GM12864 (cell line): ENCODE measurements around the gene C3orf20.

ENCODE experiments used
- DNase-seq: peaks from one replicate; pipeline ENCODE4 v3.0.0-alpha.2; 2011; ENCODE audit warnings: low read depth
- H3K4me3 ChIP-seq: 2 replicates; pipeline ENCODE4 v1.5.1; 2011; ENCODE audit warnings: mild to moderate bottlenecking, low read depth, low read length, control low read depth
- TF ChIP-seq, protein P1 (sequence below): IDR thresholded peaks from 2 replicates; pipeline ENCODE4 v1.5.1; 2011; ENCODE audit warnings: low read depth, mild to moderate bottlenecking, moderate library complexity, low read length, control low read depth, inconsistent platforms; ENCODE audit errors: missing control alignments

C3orf20 gene

DNA sequence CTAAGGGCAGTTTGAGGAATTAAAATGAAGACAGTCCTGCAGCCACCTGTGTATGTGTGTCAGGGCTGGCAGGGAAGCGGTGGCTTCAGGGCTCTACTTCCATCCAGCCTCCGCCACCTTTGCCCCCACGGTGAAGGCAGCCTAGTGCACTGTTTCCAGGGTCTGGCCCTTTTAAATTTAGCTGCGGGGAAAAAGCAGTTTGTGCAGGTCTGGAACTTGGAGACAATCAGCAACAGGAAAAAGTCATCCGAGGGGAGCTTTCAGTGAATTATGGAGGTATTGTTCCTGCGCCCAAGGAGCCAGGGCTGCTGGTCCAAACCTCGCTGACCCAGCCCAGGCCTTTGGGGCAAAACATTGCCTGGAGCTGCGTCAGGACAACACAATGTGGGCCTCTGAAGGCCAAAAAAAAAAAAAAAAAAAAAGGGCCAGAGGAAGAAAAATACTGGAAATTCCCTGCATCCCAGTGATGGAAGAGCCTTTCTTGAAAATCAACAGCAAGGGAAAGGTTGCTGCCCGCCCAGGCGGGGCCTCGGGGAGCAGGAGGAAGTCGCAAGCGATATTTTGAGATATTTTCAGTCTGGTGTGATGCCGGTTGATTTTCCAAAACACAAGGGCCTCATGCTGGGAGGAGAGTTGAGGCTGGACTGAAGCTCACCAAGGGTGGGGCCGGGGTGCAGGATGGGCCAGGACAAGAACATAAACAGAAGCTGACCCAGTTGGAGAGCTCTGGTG lies 118.4 kb downstream of the C3orf20 start:
- DNase-seq = no peak
- TF ChIP-seq, protein P1, sequence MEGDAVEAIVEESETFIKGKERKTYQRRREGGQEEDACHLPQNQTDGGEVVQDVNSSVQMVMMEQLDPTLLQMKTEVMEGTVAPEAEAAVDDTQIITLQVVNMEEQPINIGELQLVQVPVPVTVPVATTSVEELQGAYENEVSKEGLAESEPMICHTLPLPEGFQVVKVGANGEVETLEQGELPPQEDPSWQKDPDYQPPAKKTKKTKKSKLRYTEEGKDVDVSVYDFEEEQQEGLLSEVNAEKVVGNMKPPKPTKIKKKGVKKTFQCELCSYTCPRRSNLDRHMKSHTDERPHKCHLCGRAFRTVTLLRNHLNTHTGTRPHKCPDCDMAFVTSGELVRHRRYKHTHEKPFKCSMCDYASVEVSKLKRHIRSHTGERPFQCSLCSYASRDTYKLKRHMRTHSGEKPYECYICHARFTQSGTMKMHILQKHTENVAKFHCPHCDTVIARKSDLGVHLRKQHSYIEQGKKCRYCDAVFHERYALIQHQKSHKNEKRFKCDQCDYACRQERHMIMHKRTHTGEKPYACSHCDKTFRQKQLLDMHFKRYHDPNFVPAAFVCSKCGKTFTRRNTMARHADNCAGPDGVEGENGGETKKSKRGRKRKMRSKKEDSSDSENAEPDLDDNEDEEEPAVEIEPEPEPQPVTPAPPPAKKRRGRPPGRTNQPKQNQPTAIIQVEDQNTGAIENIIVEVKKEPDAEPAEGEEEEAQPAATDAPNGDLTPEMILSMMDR = no peak
- no peak overlapping the region for H3K4me3 ChIP-seq

DNA sequence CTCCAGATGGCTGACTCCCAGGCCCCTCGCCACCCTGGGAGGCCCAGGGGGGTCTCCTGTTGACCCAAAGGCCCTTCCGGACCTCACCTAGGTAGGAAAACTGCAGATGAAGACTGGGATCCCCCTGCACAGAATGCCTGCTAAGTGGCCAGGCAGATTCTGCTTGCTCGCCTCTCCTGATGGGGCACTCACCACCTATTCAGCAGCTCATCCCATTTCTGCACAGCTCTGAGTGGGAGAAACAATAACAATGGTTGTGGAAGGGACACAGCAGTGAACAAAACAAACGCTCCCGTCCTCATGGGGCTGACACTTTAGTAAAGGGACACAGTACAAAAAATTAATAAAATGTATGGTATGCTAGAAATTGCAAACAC lies 118.9 kb downstream of the C3orf20 start:
- TF ChIP-seq, protein P1 = no peak
- DNase-seq = no peak
- H3K4me3 ChIP-seq = no peak overlapping the region

DNA sequence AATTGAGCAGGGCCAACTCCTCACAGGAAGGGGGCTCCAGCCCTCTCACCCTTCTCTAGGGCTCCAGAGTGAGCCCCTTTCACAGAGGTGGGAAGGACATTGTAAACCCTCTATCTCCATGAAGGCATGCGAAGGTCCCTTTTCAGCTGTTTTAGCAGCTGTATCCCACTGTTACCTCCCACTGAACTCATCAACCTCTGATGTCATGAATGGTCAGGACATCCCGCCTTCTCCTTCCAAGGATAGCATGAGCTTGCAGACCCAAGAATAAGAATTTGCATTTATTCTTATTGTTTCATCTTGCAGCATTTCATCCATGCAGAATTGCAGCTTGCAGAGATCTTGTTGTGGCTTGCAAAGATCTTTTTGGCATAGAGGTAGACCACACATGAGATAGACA lies 119.5 kb downstream of the C3orf20 start:
- H3K4me3 ChIP-seq = no peak overlapping the region
- TF ChIP-seq, protein P1 = no peak

DNA sequence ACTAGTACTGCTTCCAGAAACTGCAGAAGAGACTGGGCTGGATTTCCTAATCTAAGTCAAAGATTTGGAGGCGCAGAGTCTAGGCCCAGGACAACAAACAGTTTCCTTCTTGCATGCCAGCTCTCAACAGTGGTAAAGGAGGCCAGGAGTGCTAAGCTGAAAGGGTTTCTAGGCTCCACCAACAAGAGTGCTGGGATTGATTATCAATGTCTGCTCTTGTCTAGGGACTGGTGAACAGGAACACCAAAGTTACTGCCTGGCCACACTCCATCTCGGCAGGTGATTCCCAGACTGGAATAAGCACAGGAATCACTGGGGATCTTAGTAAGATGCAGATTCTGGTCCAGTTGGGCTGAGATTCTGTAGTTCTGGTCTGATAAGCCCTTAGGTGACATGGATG lies 121.1 kb downstream of the C3orf20 start:
- TF ChIP-seq, protein P1 = no peak
- DNase-seq = no peak
- H3K4me3 ChIP-seq = no peak overlapping the region

More for the DNA sequence above, 119.5 kb downstream of the C3orf20 start:
- no peak for DNase-seq

DNA sequence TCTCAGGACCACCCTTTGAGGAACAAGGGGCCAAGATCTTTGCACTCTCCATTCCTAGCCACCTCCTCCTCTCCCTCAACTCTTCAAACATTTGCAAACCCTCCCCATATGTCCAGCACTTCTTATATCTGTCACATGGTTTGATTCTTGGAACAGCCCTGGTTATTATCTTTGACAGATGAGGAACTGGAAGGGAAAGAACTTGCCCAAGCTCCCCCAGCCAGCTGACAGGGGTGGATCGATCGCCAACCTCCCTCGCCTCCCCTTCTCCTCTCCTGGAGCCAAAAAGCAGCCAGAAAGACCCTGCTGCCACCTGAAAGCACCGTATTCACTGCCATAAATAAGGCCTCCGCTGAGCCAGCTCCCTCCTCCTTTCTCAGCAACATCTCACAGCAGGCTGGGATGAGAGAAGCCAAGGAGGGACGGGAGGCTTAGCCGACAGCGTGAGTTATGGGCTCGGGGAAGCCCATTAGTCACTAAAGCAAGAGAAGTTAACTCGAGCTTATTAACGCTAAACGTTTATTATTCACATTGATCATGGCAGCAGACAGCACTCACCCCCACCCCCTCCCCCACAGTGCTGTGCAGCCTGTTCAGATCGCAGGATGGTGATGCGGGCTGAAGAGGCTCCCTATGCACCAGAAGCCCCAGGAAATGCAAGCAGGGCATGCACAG lies 121.6 kb downstream of the C3orf20 start:
- DNase-seq = no peak
- TF ChIP-seq, protein P1 = no peak
- no peak overlapping the region for H3K4me3 ChIP-seq

DNA sequence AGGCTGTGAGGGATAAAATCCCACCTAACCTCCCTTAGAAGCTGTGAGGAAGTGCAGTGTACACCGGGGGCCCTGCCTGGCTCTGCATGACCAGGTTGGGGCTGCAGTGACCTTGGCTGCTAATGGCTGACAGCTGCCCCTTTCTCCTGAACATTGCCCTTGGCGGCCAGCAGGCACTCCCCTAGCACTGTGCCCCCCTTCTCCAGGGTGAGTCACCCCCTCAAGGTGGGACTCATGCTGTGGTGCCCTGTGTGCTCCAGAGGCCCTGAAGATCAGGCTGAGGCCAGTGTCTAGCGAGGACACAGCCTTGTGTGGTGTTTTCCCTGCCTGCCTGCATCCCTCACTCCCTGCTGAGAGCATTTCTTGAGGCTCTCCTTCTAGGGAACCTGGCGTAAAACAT lies 122.8 kb downstream of the C3orf20 start:
- DNase-seq = no peak
- TF ChIP-seq, protein P1 = no peak
- H3K4me3 ChIP-seq = no peak overlapping the region
